ENCODE measurements around the gene PRKN.
A peak's percentile ranks its signal among the peaks of the same experiment; 100 is the strongest.

Gene PRKN

GRCh38 chr6:162727322-162728182 lies at the start of gene PRKN, which contains the start of gene PACRG:
PRKN (minus strand) TSS chr6:162727766.
PACRG (plus strand) TSS chr6:162727974.
- peak; percentile 99 for DNase-seq

- no peak for DNase-seq
Measured at GRCh38 chr6:162777091-162777490, 49.5 kb upstream of the PRKN start.

GRCh38 chr6:162773996-162774395 lies 46.4 kb upstream of the PRKN start:
- no peak for DNase-seq

GRCh38 chr6:162772466-162772865 lies 44.9 kb upstream of the PRKN start:
- DNase-seq, result no peak

GRCh38 chr6:162770955-162771354 lies 43.4 kb upstream of the PRKN start:
- DNase-seq, result no peak

- DNase-seq, result no peak
Measured at GRCh38 chr6:162770136-162770535, 42.6 kb upstream of the PRKN start.

GRCh38 chr6:162753775-162754174 lies 26.2 kb upstream of the PRKN start:
- DNase-seq, result no peak

- DNase-seq, result no peak
Measured at GRCh38 chr6:162751211-162751859, 23.8 kb upstream of the PRKN start.

GRCh38 chr6:162750776-162751175 lies 23.2 kb upstream of the PRKN start:
- no peak for DNase-seq

- DNase-seq, result no peak
Measured at GRCh38 chr6:162736961-162737360, 9.4 kb upstream of the PRKN start.

GRCh38 chr6:162733489-162733888 lies 5.9 kb upstream of the PRKN start:
- DNase-seq, result peak; percentile 21

GRCh38 chr6:162730502-162730901 lies 2.9 kb upstream of the PRKN start:
- DNase-seq, result no peak

- DNase-seq, result no peak
Measured at GRCh38 chr6:162728706-162729105, 1.1 kb upstream of the PRKN start.

GRCh38 chr6:162728197-162728596 lies 631 bp upstream of the PRKN start:
- no peak for DNase-seq

- no peak for DNase-seq
Measured at GRCh38 chr6:162726947-162727321, 632 bp downstream of the PRKN start.

- DNase-seq, result no peak
Measured at GRCh38 chr6:162722633-162723032, 4.9 kb downstream of the PRKN start.

- no peak for DNase-seq
Measured at GRCh38 chr6:162722226-162722625, 5.3 kb downstream of the PRKN start.

- no peak for DNase-seq
Measured at GRCh38 chr6:162721404-162721687, 6.2 kb downstream of the PRKN start.

- DNase-seq, result no peak
Measured at GRCh38 chr6:162719528-162719927, 8.0 kb downstream of the PRKN start.

- no peak for DNase-seq
Measured at GRCh38 chr6:162715601-162716000, 12.0 kb downstream of the PRKN start.

GRCh38 chr6:162713974-162714780 lies 13.4 kb downstream of the PRKN start:
- no peak for DNase-seq

GRCh38 chr6:162712694-162713093 lies 14.9 kb downstream of the PRKN start:
- DNase-seq, result no peak

- DNase-seq, result no peak
Measured at GRCh38 chr6:162711376-162711775, 16.2 kb downstream of the PRKN start.

GRCh38 chr6:162710936-162711335 lies 16.6 kb downstream of the PRKN start:
- DNase-seq, result no peak
